Osteoblast (primary cell): ENCODE measurements around the gene EVC2. TPM values are rescaled to one million over a fixed set of nuclear protein-coding genes. Genes with fewer than 3 reads are reported as not detected.

Experiments used
- DNase-seq: peaks from one replicate; pipeline ENCODE4 v3.0.0; 2011; ENCODE audit warnings: low spot score, mixed read lengths; ENCODE audit not compliant: insufficient read length; ENCODE audit errors: missing footprints
- H2AFZ ChIP-seq: 2 replicates; pipeline ENCODE4 v1.6.0; 2011; ENCODE audit warnings: mild to moderate bottlenecking, low read length
- H3K27ac ChIP-seq: 2 replicates; pipeline ENCODE4 v1.5.1; 2011; ENCODE audit warnings: mild to moderate bottlenecking, low read depth, low read length, moderate library complexity
- H3K27me3 ChIP-seq: 2 replicates; pipeline ENCODE4 v1.6.0; 2012; ENCODE audit warnings: mild to moderate bottlenecking, control low read depth, inconsistent platforms, low read length, moderate library complexity; ENCODE audit not compliant: insufficient read depth
- H3K36me3 ChIP-seq: 2 replicates; pipeline ENCODE4 v1.5.1; 2011; ENCODE audit warnings: mild to moderate bottlenecking, low read length, control low read depth, moderate library complexity; ENCODE audit not compliant: insufficient read depth
- H3K4me1 ChIP-seq: 2 replicates; pipeline ENCODE4 v1.5.1; 2011; ENCODE audit warnings: mild to moderate bottlenecking, low read length, control low read depth, moderate library complexity; ENCODE audit not compliant: insufficient read depth
- H3K4me2 ChIP-seq: 2 replicates; pipeline ENCODE4 v1.6.0; 2011; ENCODE audit warnings: mild to moderate bottlenecking, low read length; ENCODE audit not compliant: insufficient read depth
- H3K4me3 ChIP-seq: fragments of 200-600 bp; sonication (generic); 3 replicates; pipeline ENCODE4 v1.5.1; 2012; ENCODE audit warnings: mild to moderate bottlenecking, low read length, inconsistent platforms; ENCODE audit not compliant: insufficient read depth
- H3K79me2 ChIP-seq: 2 replicates; pipeline ENCODE4 v1.6.0; 2012; ENCODE audit warnings: mild to moderate bottlenecking, low read length, control low read depth, inconsistent platforms; ENCODE audit not compliant: insufficient read depth
- H3K9me3 ChIP-seq: 2 replicates; pipeline ENCODE4 v1.5.1; 2011; ENCODE audit warnings: low read depth, low read length, control low read depth
- H4K20me1 ChIP-seq: 2 replicates; pipeline ENCODE4 v1.6.0; 2012; ENCODE audit warnings: mild to moderate bottlenecking, low read length, control low read depth; ENCODE audit not compliant: insufficient read depth
- CTCF ChIP-seq: IDR thresholded peaks from 2 replicates; pipeline ENCODE4 v1.5.1; 2011; ENCODE audit warnings: mild to moderate bottlenecking, low read depth, low read length, moderate library complexity; ENCODE audit errors: extremely low read depth
- total RNA-seq: library from RNA; depleted of rRNA; stranded (reverse); fragments of >200 nt; gene quantifications from 2 replicates; pipeline ENCODE4 v1.2.3, GENCODE V29; 2012

EVC2 gene
- total RNA-seq, 1 donor = 19.2 TPM

GRCh38 chr4:5572751-5573150 is 135.6 kb downstream of the EVC2 start:
- Histone ChIP-seq H4K20me1 (no peaks in the 10 kb centered on the region), H3K4me3 (no peak overlapping the region), H3K79me2 (no peaks in the 10 kb centered on the region), H3K36me3 (peaks cover 29% of the 10 kb centered on the region), H3K9me3 (no peaks in the 10 kb centered on the region), H2AFZ (no peak overlapping the region), H3K4me1 (no peaks in the 10 kb centered on the region), H3K27me3 (no peaks in the 10 kb centered on the region), H3K27ac (no peak overlapping the region), H3K4me2 (no peak overlapping the region)
- DNase-seq = no peak
- TF ChIP-seq CTCF = no peak

GRCh38 chr4:5572114-5572513 is 136.2 kb downstream of the EVC2 start:
- DNase-seq = no peak
- H3K4me2 ChIP-seq = no peak overlapping the region
- no peak overlapping the region for H3K27ac ChIP-seq
- H3K27me3 ChIP-seq = no peaks in the 10 kb centered on the region
- no peaks in the 10 kb centered on the region for H4K20me1 ChIP-seq
- no peak overlapping the region for H2AFZ ChIP-seq
- no peaks in the 10 kb centered on the region for H3K79me2 ChIP-seq
- peaks cover 29% of the 10 kb centered on the region for H3K36me3 ChIP-seq
- no peaks in the 10 kb centered on the region for H3K4me1 ChIP-seq
- H3K9me3 ChIP-seq = no peaks in the 10 kb centered on the region
- no peak overlapping the region for H3K4me3 ChIP-seq
- TF ChIP-seq CTCF = no peak

- Histone ChIP-seq H3K4me2 (no peak overlapping the region), H3K27me3 (no peaks in the 10 kb centered on the region), H3K9me3 (no peaks in the 10 kb centered on the region), H3K36me3 (peaks cover 29% of the 10 kb centered on the region), H4K20me1 (no peaks in the 10 kb centered on the region), H2AFZ (no peak overlapping the region), H3K4me1 (no peaks in the 10 kb centered on the region), H3K27ac (no peak overlapping the region), H3K4me3 (no peak overlapping the region), H3K79me2 (no peaks in the 10 kb centered on the region)
- no peak for DNase-seq
- no peak for TF ChIP-seq CTCF
Observed at GRCh38 chr4:5571646-5572045, 136.7 kb downstream of the EVC2 start.

GRCh38 chr4:5569451-5569850 is 138.9 kb downstream of the EVC2 start:
- no peaks in the 10 kb centered on the region for H3K79me2 ChIP-seq
- H3K4me3 ChIP-seq = no peak overlapping the region
- H4K20me1 ChIP-seq = no peaks in the 10 kb centered on the region
- H3K9me3 ChIP-seq = no peaks in the 10 kb centered on the region
- H3K27ac ChIP-seq = no peak overlapping the region
- no peak overlapping the region for H2AFZ ChIP-seq
- H3K4me2 ChIP-seq = no peak overlapping the region
- peaks cover 22% of the 10 kb centered on the region for H3K36me3 ChIP-seq
- no peak for DNase-seq
- no peak for TF ChIP-seq CTCF
- H3K4me1 ChIP-seq = no peaks in the 10 kb centered on the region
- no peaks in the 10 kb centered on the region for H3K27me3 ChIP-seq
